Measurements from ENCODE around the gene GRIA3.
A peak's percentile ranks its signal among the peaks of the same experiment; 100 is the strongest.

GRIA3 gene

DNA sequence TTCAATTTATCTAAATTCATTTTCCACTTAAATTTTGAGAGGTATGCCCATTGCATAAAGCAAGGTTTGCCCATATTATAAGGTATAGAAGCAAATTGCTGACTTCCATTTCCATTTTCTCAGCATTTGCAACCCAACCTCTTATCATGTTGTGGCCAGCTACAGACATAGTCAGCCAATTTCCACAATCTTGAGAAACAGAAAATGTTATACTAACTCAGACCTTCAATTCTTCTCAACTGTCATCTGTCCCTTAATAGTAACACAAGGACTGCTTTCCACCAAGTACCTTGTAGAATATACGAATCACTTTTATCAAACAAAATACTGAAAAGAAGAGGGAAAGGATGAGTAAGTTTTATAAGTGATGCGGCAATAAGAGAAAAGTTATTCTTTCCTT lies 11.2 kb upstream of the GRIA3 start:
- no peak for DNase-seq (ENCODE audit: low read depth)
- TF ChIP-seq, protein P1, sequence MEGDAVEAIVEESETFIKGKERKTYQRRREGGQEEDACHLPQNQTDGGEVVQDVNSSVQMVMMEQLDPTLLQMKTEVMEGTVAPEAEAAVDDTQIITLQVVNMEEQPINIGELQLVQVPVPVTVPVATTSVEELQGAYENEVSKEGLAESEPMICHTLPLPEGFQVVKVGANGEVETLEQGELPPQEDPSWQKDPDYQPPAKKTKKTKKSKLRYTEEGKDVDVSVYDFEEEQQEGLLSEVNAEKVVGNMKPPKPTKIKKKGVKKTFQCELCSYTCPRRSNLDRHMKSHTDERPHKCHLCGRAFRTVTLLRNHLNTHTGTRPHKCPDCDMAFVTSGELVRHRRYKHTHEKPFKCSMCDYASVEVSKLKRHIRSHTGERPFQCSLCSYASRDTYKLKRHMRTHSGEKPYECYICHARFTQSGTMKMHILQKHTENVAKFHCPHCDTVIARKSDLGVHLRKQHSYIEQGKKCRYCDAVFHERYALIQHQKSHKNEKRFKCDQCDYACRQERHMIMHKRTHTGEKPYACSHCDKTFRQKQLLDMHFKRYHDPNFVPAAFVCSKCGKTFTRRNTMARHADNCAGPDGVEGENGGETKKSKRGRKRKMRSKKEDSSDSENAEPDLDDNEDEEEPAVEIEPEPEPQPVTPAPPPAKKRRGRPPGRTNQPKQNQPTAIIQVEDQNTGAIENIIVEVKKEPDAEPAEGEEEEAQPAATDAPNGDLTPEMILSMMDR (IDR thresholded peaks at IDR 0.05; ENCODE audit: low read depth, low read length, missing control alignments), result no peak
- in situ Hi-C loops (cut with HindIII; ENCODE audit: low sequenced_read_pairs), result no loop called here
- no peak overlapping the region for H3K4me3 ChIP-seq (ENCODE audit: low read depth, low read length)

GRCh38 chrX:123173833-123174232 lies 10.2 kb upstream of the GRIA3 start:
- H3K4me3 ChIP-seq (ENCODE audit: low read depth, low read length), result no peak overlapping the region
- TF ChIP-seq, protein P1 (IDR thresholded peaks at IDR 0.05; ENCODE audit: low read depth, low read length, missing control alignments), result no peak
- in situ Hi-C loops (cut with HindIII; ENCODE audit: low sequenced_read_pairs), result no loop called here
- DNase-seq (ENCODE audit: low read depth), result no peak

DNA sequence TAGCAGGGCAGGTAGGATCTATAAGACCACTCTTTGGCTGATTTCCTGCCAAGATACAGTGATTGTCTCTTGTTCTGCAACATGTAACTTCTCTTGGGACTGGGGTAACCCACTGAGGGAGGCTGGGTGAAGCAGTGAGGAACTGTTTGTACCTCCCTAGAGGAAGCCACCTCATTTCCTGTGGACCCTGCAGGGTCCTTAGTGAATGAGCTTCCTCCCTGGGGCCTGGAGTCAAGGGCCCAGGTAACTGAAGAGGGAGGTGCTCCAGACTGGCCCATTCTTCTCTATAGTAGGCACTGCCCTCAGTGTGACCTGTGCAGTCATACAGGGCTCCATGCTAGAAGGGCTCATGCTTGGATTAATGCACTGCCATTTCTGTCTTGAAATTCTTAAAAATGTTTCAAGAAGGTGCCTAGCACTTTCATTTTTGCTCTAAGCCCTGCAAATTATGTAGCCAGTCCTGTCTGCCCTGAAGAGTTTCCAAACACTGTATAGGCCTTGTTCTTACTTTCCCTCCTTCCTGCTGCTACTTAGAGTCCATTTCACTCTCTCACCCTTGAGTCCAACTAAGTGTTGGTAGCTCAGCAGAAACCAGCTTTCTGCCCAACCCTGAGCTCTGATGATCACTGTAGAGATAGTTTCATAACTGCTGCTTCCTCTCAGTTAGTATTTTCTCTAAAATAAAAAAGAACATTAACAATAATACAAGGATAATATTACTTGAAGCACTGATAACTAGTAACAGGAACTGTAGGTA lies 8.5 kb upstream of the GRIA3 start:
- in situ Hi-C loops (cut with HindIII; ENCODE audit: low sequenced_read_pairs), result no loop called here
- no peak overlapping the region for H3K4me3 ChIP-seq (ENCODE audit: low read depth, low read length)
- DNase-seq (ENCODE audit: low read depth), result no peak
- TF ChIP-seq, protein P1 (IDR thresholded peaks at IDR 0.05; ENCODE audit: low read depth, low read length, missing control alignments), result no peak

- H3K4me3 ChIP-seq (ENCODE audit: low read depth, low read length), result no peak overlapping the region
- no peak for DNase-seq (ENCODE audit: low read depth)
- in situ Hi-C loops (cut with HindIII; ENCODE audit: low sequenced_read_pairs), result no loop called here
- TF ChIP-seq, protein P1 (IDR thresholded peaks at IDR 0.05; ENCODE audit: low read depth, low read length, missing control alignments), result no peak
Measured at GRCh38 chrX:123181233-123181914, 2.7 kb upstream of the GRIA3 start.

- H3K4me3 ChIP-seq (ENCODE audit: low read depth, low read length), result peak overlapping the region; percentile 38
- no peak for DNase-seq (ENCODE audit: low read depth)
- TF ChIP-seq, protein P1 (IDR thresholded peaks at IDR 0.05; ENCODE audit: low read depth, low read length, missing control alignments), result no peak
- in situ Hi-C loops (cut with HindIII; ENCODE audit: low sequenced_read_pairs), result no loop called here
Measured at GRCh38 chrX:123184866-123185276, 793 bp downstream of the GRIA3 start.

DNA sequence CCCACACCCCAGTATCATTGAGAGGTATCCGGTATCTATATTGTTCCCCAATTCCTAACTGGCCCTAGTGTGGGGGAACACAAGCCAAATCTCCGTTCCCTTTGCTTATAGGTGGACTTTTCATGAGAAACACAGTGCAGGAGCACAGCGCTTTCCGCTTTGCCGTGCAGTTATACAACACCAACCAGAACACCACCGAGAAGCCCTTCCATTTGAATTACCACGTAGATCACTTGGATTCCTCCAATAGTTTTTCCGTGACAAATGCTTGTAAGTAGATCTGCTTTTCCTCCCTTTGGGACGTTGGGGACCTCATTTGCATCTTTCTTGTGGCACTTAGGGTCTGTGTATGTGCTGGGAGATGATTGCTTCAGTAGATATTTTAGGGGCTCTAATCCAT lies 1.6 kb downstream of the GRIA3 start:
- H3K4me3 ChIP-seq (ENCODE audit: low read depth, low read length), result peak overlapping the region; percentile 38
- DNase-seq (ENCODE audit: low read depth), result no peak
- TF ChIP-seq, protein P1 (IDR thresholded peaks at IDR 0.05; ENCODE audit: low read depth, low read length, missing control alignments), result no peak
- in situ Hi-C loops (cut with HindIII; ENCODE audit: low sequenced_read_pairs), result no loop called here
